Activated CD8-positive, alpha-beta memory T cell treated with anti-CD3 and anti-CD28 coated beads for 4 hours (primary cell): ENCODE data around the gene RCOR1.
"Not testable (repeated sequence)": the region's sequence is repeated elsewhere in the genome, so short reads cannot be mapped to it uniquely, and the experiment has no call there.

ENCODE experiments used
- DNase-seq, 2 donors: peaks; one replicate each; pipeline ENCODE4 v3.0.0-alpha.2; 2020; ENCODE audit warnings: low read depth in 2 of 2

RCOR1 gene

GRCh38 chr14:102629808-102630350, 37.4 kb downstream of the RCOR1 start:
- DNase-seq = no peak

GRCh38 chr14:102630405-102630804, 38.0 kb downstream of the RCOR1 start:
- DNase-seq = no peak

DNA sequence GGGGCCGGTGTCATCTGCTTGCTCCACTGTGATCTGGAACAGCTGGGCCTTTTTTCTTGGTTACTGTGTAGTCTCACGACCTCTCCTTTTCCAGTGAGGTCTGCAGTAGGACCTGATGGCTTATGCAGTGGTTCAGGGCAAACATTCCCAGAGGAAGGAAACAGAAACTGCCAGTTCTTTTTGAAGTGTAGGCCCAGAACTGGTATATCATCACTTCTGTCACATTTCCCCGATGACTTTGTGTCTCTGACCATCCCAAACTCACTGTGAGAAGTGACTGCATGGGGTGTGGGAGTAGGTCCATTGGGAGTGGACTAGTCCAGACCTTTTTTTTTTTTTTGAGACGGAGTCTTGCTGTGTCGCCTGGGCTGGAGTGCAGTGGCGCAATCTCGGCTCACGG, 38.4 kb downstream of the RCOR1 start:
- DNase-seq = no peak

GRCh38 chr14:102633906-102634595, 41.6 kb downstream of the RCOR1 start:
- no peak for DNase-seq

GRCh38 chr14:102639611-102640010, 47.2 kb downstream of the RCOR1 start:
- DNase-seq = not testable (repeated sequence)

GRCh38 chr14:102644523-102644922, 52.1 kb downstream of the RCOR1 start:
- no peak for DNase-seq

DNA sequence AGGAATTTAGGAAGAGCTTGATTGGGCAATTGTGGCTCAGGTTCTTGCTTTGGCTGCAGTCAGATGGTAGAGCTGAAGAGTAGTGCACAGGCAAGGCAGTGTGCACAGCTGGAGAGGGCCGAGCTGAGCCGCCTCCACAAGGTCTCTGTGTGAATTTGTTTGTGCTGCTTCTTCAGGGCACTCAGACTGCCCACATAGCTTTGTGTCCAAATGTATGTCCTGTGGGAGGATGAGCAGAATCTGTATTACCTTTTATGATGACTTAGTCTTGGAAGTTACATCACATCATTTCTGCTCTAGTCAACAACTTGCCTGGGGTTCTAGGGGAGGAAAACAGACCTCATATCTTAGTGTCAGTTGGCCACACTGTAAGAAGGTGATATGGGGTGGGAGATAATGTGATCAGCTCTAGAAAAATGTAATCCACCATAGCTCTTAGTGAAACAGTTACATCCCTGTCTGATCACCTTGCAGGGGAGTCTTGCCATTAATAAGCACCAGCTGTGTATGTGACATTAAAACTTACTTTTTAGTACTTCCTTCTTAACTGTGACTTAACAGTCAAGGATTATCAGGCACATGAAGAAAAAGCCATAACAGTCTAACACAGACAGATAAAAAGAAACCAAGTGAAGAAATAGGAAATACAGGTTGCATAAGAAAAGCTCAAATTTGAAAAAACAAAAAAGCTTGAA, 53.4 kb downstream of the RCOR1 start:
- DNase-seq = no peak

DNA sequence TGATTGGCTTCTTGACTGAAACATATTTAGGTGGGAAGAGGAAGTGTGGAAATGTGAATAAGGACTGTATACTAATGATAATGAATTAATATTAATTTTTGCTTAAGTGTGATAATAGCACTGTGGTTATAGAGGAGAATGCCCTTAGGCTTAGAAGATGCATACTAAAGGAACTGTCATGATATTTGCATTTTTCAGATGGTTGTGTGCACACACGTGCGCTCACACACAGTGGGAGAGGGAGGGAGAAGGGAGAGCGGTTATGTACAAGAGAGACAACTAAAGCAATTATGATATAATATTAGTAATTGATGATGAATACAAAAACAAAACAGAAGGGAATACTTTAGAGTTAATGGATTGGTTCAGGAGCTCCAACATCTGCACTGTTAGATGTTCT, 54.2 kb downstream of the RCOR1 start:
- DNase-seq = no peak

DNA sequence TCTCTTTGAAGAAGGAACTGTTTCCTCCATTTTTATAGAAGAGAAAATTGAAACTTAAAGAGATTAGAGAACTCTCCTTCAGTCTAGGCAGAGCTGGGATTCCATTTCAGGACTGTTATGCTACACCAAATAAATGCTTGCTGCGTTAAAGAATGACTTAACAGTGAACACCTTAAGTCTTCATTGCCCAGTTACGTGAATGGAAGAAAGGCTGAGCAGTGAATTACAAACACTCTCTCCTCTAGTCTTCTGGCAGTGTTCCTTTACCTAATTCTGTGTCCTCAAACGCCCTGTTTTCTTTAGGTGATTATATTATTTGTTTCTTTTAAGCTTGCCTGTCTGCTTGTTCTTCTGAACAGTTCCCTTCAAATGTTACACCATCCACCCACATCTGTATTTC, 59.7 kb downstream of the RCOR1 start:
- DNase-seq = no peak

GRCh38 chr14:102654298-102654697, 61.8 kb downstream of the RCOR1 start:
- no peak for DNase-seq

- DNase-seq = no peak
These were observed 62.7 kb downstream of the RCOR1 start for GRCh38 chr14:102655137-102655536.

GRCh38 chr14:102659797-102660196, 67.3 kb downstream of the RCOR1 start:
- DNase-seq = no peak

DNA sequence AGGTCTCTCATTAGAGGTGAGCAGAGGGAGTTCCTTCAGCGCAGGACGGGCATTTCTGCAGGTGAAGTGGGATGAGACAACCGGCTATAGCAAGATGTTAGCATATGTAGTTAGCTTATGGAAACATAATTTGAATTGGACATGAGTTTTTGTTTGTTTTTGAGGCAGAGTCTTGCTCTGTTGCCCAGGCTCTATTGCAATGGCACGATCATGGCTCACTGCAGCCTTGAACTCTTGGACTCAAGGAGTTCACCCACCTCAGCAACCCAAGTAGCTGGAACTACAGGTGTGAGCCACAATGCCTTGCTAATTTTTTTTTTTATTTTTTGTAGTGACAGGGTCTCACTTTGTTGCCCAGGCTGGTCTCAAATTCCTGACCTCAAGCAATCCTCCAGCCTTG, 69.2 kb downstream of the RCOR1 start:
- no peak for DNase-seq

DNA sequence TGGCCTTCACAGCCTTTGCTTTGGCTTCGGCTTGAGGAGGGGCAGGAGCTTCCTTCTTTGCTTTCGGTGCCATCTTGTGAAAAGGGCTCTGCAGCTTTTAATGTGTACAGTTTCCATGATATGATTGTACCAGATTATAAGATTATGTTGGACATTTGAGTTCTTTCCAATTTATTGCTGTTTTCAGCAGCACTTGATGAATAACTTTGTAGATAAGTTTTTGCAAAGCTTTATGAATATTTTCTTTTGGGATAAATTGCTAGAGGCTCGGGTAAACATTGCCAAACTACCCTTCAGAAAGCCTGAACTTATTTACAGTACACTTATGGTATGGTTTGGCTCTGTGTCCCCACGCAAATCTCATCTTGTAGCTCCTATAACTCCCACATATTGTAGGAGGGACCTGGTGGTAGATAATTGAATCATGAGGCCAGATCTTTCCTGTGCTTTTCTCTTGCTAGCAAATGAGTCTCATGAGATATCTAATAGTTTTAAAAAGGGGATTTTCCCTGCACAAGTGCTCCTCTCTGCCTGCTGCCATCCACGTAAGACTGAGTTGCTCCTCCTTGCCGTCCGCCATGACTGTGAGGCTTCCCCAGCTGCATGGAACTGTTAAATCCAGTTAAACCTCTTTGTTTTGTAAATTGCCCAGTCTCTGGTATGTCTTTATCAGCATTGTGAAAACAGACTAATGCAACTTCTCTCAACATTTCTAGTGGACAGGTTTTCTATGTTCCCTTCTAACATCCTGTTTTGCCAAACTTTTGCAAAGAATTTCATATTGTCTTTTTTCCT, 70.4 kb downstream of the RCOR1 start:
- DNase-seq = no peak

- no peak for DNase-seq
These were observed 71.0 kb downstream of the RCOR1 start for GRCh38 chr14:102663440-102663839.

GRCh38 chr14:102665621-102666020, 73.2 kb downstream of the RCOR1 start:
- DNase-seq = no peak

DNA sequence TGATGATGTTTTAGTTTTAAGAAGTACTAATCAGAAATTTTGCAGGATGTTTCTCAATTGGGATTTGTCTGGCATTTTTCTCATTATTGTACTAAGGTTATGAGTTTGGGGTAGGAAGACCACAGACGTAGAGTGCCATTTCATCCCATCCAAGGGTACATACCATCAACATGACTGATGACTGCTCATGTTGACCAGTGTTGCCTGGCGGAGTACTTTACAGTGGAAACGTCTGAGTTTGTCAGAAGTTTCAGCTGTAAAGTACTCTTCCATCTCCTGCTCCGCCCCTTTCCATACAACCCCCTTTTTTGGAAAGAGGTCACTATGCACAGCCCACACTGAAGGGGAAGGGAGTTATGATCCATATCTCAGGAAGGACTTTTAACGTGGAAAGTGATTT, 74.2 kb downstream of the RCOR1 start:
- DNase-seq = no peak

DNA sequence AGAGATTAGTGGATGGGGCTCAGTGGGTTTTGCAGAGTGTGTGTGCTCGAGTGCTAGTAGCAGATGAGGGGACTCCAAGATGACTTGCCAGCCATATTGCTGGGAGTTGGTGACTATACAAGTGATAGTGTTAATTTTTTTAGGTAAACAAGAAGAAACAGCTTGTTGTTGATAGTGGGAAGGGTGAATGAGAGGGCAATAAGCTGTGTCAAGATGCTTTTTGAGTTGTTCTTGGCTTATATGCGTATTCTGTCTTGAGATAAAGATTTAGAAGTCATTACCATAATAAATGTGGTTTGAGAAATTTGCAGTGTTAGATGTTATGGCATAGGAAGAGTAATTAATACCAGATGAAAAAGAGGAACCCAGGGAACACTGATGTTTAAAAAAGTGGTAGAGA, 75.3 kb downstream of the RCOR1 start:
- no peak for DNase-seq

DNA sequence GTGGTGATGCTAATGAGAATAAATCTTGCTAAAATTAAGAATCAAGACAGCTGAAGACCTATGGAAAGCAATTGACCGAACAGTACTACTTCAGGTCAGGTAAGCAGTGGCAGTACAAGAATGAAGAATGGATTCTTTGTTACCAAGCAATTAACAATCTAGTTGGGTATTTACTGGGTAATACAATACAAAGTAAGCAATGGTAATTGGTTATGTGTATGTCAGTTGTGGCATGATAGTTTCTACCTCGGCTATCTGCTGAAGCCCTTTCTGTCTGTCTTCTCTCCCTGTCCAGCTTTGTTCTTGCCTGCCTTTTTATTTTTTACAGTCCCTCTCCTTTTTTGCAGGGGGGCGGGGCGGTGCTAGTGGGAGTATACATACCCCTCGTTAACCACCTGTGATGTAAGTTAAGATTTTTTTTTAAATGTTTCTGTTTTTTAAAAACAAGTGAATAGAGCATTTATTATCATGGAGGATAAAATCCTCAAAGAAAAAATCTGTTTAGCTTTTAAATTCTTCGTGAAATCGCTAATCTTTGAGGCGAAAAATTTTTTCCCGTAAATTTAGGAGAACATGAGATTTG, 75.9 kb downstream of the RCOR1 start:
- no peak for DNase-seq

DNA sequence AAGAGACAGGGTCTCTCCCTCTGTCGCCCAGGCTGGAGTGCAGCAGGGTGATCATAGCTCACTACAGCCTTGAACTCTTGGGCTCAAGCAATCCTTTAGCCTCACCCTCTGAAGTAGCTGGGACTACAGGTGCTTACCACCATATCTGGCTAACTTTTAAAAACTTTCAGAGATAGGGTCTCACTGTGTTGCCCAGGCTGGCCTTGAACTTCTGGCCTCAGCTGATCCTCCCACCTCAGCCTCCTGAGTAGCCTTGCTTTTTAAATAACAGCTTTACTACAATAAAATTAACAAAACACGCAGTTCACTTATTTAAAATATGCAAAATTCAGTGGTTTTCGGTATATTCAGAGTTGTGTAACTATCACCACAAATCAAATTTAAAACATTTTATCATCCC, 79.0 kb downstream of the RCOR1 start:
- DNase-seq = no peak

- no peak for DNase-seq
These were observed 80.0 kb downstream of the RCOR1 start for GRCh38 chr14:102672410-102672960.

GRCh38 chr14:102675396-102675795, 82.9 kb downstream of the RCOR1 start:
- DNase-seq = no peak
